ENCODE results near the gene TSPAN2. TPM values are rescaled to one million over a fixed set of nuclear protein-coding genes. Genes with fewer than 3 reads are reported as not detected.

Gene TSPAN2
- total and polyA plus RNA-seq, 4 donors = 0.13 to 1.5 (median 0.30) TPM

DNA sequence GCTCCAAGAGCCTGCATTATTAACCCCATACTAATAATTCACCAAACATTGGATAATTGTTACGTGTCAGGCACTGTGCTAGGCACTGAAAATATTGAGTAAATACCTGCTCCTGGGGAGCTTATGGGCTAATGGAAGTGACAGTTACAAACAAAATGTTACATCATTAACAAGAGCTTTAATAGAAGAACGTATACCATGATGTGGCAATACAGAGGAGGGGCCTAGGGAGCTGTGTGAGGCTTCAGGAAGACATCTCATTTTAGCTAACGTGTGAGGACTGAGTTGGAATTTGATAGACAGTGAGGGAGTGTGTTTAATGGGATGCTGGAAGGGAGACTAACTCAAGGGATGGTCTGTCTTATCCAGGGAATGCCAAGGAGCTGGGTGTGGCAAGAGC, 16.5 kb upstream of the TSPAN2 start:
- Histone ChIP-seq H3K4me1 (ENCODE audit: control insufficient read depth in 4 of 4, insufficient read depth in 4 of 4, low read length in 3 of 4) (no peaks in the 10 kb centered on the region), H3K27ac (ENCODE audit: low read depth in 1 of 2, low read length in 2 of 2) (no peak overlapping the region), H3K27me3 (ENCODE audit: control insufficient read depth in 4 of 4, insufficient read depth in 4 of 4, low read length in 3 of 4) (no peaks in the 10 kb centered on the region), H3K4me3 (ENCODE audit: low read depth in 1 of 3, low read length in 3 of 3) (no peak overlapping the region), H3K36me3 (ENCODE audit: control insufficient read depth in 4 of 4, insufficient read depth in 3 of 4, low read depth in 1 of 4, low read length in 3 of 4) (no peaks in the 10 kb centered on the region), H3K9ac (ENCODE audit: low read depth in 1 of 2, low read length in 2 of 2) (no peak overlapping the region), H3K9me3 (ENCODE audit: control insufficient read depth in 4 of 4, low read length in 3 of 4) (peaks cover 0 to 4% (median 0%) of the 10 kb centered on the region in 4 donors)
- WGBS = 76% methylated on average over 3 of the region's 3 CpGs
- TF ChIP-seq GABPA (IDR thresholded peaks at IDR 0.05 in 1 of 2, conservative IDR thresholded peaks at IDR 0.05 in 1 of 2) (no peak), FOXA2 (IDR thresholded peaks at IDR 0.05) (no peak), NR2F2 (IDR thresholded peaks at IDR 0.05) (no peak), FOXA1 (IDR thresholded peaks at IDR 0.05) (no peak), JUND (IDR thresholded peaks at IDR 0.05) (no peak), RXRA (IDR thresholded peaks at IDR 0.05) (no peak), SP1 (IDR thresholded peaks at IDR 0.05) (no peak), HNF4A (conservative IDR thresholded peaks at IDR 0.05) (no peak), EGR1 (IDR thresholded peaks at IDR 0.05; ENCODE audit: low read depth in 2 of 2) (no peak), TAF1 (conservative IDR thresholded peaks at IDR 0.05) (no peak)
- TF ChIP-seq, protein P1, sequence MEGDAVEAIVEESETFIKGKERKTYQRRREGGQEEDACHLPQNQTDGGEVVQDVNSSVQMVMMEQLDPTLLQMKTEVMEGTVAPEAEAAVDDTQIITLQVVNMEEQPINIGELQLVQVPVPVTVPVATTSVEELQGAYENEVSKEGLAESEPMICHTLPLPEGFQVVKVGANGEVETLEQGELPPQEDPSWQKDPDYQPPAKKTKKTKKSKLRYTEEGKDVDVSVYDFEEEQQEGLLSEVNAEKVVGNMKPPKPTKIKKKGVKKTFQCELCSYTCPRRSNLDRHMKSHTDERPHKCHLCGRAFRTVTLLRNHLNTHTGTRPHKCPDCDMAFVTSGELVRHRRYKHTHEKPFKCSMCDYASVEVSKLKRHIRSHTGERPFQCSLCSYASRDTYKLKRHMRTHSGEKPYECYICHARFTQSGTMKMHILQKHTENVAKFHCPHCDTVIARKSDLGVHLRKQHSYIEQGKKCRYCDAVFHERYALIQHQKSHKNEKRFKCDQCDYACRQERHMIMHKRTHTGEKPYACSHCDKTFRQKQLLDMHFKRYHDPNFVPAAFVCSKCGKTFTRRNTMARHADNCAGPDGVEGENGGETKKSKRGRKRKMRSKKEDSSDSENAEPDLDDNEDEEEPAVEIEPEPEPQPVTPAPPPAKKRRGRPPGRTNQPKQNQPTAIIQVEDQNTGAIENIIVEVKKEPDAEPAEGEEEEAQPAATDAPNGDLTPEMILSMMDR (IDR thresholded peaks at IDR 0.05; ENCODE audit: low read depth, low read length, missing input control) = no peak
- TF ChIP-seq, protein P2, sequence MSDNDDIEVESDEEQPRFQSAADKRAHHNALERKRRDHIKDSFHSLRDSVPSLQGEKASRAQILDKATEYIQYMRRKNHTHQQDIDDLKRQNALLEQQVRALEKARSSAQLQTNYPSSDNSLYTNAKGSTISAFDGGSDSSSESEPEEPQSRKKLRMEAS (IDR thresholded peaks at IDR 0.05) = no peak
- TF ChIP-seq, protein P3, sequence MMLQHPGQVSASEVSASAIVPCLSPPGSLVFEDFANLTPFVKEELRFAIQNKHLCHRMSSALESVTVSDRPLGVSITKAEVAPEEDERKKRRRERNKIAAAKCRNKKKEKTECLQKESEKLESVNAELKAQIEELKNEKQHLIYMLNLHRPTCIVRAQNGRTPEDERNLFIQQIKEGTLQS (IDR thresholded peaks at IDR 0.05) = no peak
- TF ChIP-seq, protein P4, sequence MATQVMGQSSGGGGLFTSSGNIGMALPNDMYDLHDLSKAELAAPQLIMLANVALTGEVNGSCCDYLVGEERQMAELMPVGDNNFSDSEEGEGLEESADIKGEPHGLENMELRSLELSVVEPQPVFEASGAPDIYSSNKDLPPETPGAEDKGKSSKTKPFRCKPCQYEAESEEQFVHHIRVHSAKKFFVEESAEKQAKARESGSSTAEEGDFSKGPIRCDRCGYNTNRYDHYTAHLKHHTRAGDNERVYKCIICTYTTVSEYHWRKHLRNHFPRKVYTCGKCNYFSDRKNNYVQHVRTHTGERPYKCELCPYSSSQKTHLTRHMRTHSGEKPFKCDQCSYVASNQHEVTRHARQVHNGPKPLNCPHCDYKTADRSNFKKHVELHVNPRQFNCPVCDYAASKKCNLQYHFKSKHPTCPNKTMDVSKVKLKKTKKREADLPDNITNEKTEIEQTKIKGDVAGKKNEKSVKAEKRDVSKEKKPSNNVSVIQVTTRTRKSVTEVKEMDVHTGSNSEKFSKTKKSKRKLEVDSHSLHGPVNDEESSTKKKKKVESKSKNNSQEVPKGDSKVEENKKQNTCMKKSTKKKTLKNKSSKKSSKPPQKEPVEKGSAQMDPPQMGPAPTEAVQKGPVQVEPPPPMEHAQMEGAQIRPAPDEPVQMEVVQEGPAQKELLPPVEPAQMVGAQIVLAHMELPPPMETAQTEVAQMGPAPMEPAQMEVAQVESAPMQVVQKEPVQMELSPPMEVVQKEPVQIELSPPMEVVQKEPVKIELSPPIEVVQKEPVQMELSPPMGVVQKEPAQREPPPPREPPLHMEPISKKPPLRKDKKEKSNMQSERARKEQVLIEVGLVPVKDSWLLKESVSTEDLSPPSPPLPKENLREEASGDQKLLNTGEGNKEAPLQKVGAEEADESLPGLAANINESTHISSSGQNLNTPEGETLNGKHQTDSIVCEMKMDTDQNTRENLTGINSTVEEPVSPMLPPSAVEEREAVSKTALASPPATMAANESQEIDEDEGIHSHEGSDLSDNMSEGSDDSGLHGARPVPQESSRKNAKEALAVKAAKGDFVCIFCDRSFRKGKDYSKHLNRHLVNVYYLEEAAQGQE (IDR thresholded peaks at IDR 0.05) = no peak
- DNase-seq (ENCODE audit: low spot score) = no peak

DNA sequence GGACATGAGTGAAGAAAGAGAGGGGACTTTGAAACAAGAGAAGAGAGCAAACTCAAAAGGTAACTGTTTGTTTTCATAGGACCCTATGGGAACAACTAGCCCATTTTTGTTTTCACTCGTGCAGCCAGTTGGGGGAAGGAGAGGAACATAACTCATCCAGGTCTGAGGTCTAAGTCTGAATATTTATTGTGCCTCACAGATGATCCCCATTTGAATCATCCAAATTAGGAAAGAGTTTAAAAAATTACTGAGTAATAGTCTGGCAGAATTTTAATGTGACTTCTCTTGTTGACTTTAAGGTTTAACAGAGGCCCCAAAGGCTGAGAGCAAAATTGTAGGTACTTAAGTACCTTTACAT, 10.4 kb upstream of the TSPAN2 start:
- peak overlapping the region in 1 of 2 donors; percentile 5 for H3K27ac ChIP-seq (ENCODE audit: low read depth in 1 of 2, low read length in 2 of 2)
- no peak for DNase-seq (ENCODE audit: low spot score)
- H3K9ac ChIP-seq (ENCODE audit: low read depth in 1 of 2, low read length in 2 of 2) = peak overlapping the region in 1 of 2 donors; percentile 60
- 35% methylated on average over 1 of the region's 1 CpG for WGBS
- no peak for TF ChIP-seq RXRA (IDR thresholded peaks at IDR 0.05)
- TF ChIP-seq EGR1 (IDR thresholded peaks at IDR 0.05; ENCODE audit: low read depth in 2 of 2) = no peak
- TF ChIP-seq TAF1 (conservative IDR thresholded peaks at IDR 0.05) = no peak
- TF ChIP-seq FOXA2 (IDR thresholded peaks at IDR 0.05) = no peak
- no peak for TF ChIP-seq HNF4G (IDR thresholded peaks at IDR 0.05)
- TF ChIP-seq, protein P3 (IDR thresholded peaks at IDR 0.05) = no peak
- TF ChIP-seq HNF4A (conservative IDR thresholded peaks at IDR 0.05) = no peak
- no peak for TF ChIP-seq YY1 (IDR thresholded peaks at IDR 0.05)
- TF ChIP-seq, protein P2 (IDR thresholded peaks at IDR 0.05) = no peak
- TF ChIP-seq RAD21 (IDR thresholded peaks at IDR 0.05) = no peak
- TF ChIP-seq, protein P4 (IDR thresholded peaks at IDR 0.05) = no peak
- TF ChIP-seq, protein P5, sequence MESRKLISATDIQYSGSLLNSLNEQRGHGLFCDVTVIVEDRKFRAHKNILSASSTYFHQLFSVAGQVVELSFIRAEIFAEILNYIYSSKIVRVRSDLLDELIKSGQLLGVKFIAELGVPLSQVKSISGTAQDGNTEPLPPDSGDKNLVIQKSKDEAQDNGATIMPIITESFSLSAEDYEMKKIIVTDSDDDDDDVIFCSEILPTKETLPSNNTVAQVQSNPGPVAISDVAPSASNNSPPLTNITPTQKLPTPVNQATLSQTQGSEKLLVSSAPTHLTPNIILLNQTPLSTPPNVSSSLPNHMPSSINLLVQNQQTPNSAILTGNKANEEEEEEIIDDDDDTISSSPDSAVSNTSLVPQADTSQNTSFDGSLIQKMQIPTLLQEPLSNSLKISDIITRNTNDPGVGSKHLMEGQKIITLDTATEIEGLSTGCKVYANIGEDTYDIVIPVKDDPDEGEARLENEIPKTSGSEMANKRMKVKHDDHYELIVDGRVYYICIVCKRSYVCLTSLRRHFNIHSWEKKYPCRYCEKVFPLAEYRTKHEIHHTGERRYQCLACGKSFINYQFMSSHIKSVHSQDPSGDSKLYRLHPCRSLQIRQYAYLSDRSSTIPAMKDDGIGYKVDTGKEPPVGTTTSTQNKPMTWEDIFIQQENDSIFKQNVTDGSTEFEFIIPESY (IDR thresholded peaks at IDR 0.05) = no peak
- H3K4me1 ChIP-seq (ENCODE audit: control insufficient read depth in 4 of 4, insufficient read depth in 4 of 4, low read length in 3 of 4) = no peaks in the 10 kb centered on the region
- peak overlapping the region in 1 of 3 donors; percentile 13 for H3K4me3 ChIP-seq (ENCODE audit: low read depth in 1 of 3, low read length in 3 of 3)
- no peaks in the 10 kb centered on the region for H3K27me3 ChIP-seq (ENCODE audit: control insufficient read depth in 4 of 4, insufficient read depth in 4 of 4, low read length in 3 of 4)
- no peaks in the 10 kb centered on the region for H3K9me3 ChIP-seq (ENCODE audit: control insufficient read depth in 4 of 4, low read length in 3 of 4)
- no peaks in the 10 kb centered on the region for H3K36me3 ChIP-seq (ENCODE audit: control insufficient read depth in 4 of 4, insufficient read depth in 3 of 4, low read depth in 1 of 4, low read length in 3 of 4)

All from liver (tissue), 9 donors.